ENCODE data around the gene SORL1.

DNA sequence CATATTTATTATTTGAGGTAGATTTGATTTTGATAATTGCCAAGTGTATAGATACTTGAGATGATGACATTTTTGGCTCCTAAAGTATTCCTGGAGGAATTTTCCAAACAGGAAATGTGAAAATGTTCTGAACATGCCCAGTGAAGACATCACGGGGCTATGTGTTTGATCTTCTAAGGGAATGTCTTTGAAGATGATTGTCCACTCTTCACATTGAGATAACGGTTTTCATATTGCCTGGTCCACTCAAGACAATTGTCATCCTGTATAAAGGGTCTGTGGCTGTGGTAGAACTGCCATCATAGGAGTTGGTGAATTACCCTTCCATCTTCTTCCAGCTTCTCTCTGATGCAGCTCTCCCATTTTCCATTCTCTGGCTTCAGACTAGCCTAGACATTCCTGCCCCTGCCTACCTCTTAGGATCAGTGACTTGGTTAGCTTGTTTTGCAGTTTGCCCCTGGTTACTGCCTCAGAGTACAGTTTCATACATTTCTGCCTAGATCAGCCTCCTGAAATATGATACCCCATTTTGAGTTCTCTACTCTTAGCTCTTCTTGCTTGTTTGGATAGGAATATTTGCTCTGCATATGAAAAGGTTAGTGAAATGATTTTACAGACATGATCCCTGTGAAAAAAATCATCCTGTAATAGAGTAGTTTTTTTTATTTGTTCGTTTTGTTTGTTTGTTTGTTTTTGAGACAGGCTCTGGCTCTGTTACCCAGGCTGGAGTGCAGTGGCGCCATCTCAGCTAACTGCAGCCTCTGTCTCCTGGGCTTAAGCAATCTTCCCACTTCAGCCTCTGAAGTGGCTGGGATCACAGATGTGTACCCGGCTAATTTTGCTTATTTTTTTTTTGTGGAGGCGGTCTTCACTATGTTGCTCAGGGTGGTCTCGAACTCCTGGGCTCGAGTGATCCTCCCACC lies 112.0 kb downstream of the SORL1 start:
- TF ChIP-seq GATA2 (IDR thresholded peaks at IDR 0.05; ENCODE audit: low read depth, low read length): no peak
- TF ChIP-seq GATA3 (IDR thresholded peaks at IDR 0.05; ENCODE audit: low read depth, low read length): no peak
